NCI-H1436 treated with DMSO at 0.1 percent for 48 hours (cell line): ENCODE data around the gene GLIS1.

Source experiments
- DNase-seq: peaks from one replicate; lab custom pipeline; 2025; lab: John Stamatoyannopoulos, UW

GLIS1 gene

DNA sequence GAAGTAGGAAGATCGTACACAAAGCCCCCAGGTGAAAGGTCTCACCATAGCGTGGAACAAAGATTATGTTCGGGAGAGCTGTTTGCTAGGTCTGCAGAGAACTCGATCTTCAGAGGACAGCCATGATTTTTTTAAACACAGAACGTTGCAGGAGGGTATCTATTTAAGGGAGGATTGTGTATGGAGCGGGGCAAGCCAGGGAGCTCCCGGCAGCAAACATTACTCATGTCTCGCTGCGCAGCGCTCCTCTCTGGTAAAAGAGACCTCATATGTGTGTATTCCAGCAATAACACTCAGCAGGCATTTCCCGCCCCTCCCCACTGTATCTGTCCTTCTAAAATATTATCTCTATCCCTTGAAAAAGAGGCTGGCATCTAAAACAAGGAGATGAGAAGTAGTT lies 2.7 kb downstream of the GLIS1 start:
- DNase-seq, result no peak

DNA sequence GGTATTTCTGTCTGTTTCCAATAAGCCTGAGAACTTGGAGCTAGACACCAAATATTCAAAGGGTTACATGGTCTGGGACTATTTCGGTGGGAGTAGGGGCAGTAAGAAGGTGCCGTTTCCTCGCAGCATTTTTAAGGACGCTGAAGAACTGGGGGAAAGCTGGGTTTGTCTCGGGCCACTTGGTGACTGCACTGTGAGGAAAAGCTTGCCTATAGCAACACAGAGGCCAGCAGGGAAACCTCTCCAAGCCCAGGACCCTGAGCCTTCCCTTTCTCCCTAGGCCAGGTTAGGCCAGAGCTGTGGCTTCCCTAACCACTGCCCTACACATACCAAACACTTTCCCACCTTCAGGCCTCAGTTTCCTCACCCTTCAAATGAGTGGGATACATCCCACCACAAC lies 3.3 kb downstream of the GLIS1 start:
- no peak for DNase-seq

DNA sequence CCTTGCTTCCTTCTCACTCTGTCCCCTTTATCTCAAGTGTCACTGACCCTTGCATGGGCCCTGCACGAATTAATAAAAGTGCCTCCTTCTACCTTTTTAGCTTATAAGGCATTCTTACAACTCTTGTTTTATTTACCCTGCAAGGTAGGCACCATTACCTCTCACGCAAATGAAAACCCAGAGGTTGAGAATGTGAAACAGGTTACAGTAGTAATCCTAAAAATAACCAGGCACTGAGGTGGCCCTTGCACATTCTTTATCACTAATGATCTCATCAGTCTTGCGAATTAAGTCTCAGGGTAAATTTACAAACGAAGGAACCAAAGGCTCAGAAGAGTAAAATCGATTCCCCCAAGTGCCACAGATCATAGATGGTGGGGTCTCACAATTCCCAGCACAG lies 3.7 kb downstream of the GLIS1 start:
- DNase-seq, result no peak

DNA sequence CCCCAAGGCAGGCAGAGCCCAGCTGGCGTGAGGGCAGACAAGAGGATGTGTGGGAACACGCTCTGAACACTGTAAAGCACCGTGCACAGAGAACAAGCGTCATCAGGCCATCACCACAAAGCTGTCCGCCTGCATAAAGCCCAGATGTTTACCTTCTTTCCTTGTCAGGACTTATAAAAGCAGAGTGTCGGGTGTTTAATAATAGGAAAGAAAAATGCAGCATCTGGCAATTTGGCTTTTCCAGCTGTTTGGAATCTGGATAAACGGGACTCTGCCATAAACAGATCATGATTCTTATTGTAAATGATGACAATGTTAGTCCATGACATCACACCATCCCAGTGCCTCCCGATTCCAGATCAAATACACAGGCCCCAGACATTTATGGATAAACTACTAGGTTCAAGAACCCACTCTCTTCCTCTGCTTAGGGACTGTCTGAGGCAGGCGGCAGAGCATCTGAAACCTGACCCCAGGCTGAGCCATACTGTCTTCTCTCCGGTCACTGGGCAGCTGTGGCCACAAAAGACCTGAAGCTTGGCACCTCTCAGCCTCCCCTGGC lies 4.2 kb downstream of the GLIS1 start:
- no peak for DNase-seq

DNA sequence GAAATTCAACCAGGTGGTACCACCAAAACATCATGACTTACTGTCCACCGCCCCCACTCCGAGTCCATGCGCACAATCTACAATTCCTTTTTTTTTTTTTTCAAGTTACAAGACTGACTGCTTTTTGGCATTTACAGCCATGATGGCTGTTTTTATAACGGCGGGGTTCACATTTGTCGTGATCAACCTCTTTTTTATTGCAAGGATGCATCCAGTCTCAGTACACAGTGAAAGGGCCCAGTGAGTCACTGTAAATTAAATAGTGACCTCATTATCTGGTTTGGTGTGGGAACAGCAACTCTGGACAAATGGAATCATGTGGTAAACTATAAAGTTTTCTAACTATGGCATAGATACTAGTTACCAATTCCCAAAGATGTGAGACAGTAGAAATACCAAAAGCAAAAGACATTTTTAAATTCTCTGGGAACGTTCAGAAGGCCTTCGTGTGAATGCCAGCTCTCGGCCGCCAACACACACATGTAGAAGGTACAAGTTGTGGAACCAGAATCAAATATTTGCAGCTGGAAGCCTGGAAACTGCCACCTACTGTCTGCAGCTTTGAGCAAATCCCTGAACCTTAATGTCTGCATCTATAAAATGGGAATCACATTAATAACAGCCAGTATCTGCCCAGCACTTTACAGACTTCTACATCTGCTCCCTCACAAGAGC lies 4.9 kb downstream of the GLIS1 start:
- DNase-seq, result no peak

DNA sequence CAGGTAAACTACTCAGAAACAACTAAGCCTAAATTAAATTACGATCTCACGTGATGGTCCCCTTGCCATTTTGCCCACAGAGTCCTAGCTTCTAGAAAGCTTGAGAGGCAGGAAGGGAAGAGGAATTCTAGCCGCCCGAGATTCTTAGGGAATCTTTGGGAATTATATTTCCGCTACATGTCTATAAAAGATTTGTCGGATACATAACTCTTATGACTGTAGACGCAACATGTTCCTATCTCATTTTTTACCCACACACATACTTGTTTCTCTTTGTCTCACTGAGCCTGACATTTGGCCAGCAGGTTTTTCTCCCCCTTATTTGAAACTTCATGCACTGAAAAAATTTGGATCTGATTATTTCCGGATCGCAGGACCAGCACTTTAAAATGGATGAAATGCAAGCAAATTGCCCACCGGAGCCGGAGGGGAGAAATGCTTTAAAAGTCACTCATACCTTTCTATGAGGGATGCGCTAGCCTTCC lies 5.5 kb downstream of the GLIS1 start:
- DNase-seq, result no peak

DNA sequence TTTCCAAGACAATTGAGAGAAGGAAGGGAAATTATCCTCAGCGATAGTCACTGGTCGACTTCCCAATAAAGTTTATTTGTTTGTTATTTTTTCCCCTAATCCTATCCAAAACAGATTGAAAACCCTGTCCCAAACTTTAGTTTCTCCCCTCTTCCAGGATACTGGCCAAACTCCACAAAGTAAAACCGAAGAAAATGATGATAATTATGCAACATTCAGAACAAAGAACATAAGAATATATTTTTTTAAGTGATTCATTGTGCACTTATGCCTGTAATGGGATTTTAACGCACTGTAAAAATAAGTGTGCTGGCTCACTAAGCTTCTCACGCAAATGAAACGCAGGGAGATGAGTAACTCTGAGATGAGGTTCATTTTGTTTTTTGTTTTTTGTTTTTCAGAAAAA lies 6.0 kb downstream of the GLIS1 start:
- DNase-seq, result no peak

DNA sequence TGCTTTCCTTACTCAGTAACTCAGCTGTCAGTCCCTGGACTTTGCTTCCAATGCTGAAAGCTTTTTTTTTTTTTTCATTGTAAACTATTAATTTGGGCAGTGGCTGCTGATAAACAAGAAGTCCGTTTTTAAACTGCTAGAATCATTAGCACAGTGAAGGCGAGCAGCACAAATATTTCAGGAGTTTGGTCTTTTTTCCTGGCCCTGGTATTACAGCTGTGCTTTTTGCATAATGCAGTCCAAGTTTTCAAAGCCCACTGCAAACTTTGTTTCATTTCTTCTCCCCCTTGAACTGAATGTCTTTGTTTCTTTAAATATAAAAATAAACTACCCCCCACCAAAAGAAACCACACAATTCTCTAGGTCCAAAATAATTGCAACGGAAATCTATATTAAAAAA lies 6.6 kb downstream of the GLIS1 start:
- no peak for DNase-seq

DNA sequence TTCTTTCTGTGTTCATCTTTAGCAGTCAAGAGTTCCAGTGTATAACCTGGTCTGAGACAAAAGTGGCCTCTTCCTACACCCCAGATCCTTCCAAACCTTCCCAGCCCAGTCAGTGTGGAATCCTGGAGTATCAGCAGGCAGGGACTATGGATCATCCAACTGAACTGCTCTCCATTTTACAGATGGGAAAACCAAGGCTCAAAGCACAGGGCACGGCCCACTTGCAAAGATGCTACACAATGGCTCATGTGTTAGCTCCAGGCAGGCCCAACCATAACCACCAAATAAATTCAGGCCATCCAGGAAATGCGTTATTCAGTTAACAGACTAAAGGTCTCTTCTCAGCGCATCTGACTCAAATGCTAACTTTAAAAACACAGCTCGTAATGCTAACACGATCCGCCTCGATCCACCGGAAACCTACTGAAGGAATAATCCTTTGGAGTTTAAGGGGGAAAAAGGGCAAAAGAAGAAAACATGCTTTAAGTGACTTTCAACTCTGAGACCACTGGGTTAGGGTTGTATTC lies 7.1 kb downstream of the GLIS1 start:
- DNase-seq, result no peak

DNA sequence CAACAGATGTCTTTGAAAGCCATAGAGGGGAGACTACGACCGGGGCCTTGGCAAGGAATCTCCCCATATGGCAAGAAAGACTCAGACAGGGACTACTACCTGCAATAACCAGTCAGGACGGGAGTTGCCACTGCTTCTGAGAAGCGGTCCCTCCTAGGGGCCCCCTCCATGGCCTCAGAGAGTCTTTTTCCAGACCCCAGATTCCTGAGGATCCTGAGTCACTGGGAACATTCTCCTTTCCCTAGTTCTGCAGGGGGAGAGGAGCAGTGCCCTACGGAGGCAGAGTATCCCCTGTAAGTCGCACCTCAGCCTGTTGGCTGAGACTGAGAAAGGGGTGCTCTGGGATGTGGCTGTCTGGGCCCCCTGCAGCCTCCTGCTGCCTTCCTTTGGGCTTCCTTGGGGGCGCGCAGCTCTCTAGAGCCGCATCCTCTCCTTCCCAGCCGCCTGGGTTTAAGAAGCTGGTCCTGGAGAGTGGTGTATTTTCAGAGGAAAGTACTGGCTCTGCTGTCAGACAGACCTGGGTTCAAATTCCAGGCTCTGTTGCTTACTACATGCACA lies 7.8 kb downstream of the GLIS1 start:
- DNase-seq, result no peak

DNA sequence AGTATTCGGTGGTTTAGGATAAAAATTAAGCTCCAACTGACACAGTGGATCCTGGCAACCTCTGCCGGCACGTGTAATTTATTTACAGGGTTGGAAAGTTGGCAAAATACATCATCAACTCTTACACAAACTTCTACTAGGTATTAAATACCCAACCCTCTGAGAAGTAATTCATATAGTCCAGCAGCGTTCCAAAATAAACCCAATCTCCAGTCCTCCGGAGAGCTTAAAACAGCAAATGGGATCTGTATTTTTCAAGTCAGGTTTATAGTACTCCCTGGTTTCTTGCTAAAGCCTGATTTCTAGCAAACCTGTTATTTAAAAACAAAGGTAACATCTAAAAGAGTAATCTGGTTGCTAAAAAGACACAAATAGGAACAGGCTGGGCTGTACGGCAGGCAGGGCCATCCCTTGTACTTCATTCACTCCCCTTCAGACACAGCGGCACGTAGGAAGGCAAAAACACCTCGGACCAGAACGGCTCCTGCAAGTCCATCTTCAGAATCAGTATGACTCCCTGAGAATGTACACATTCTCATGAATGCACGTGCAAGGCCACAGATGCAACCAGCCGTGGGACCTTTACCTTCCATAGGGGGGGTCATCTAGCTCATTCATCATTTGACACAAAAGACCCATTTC lies 8.6 kb downstream of the GLIS1 start:
- no peak for DNase-seq

DNA sequence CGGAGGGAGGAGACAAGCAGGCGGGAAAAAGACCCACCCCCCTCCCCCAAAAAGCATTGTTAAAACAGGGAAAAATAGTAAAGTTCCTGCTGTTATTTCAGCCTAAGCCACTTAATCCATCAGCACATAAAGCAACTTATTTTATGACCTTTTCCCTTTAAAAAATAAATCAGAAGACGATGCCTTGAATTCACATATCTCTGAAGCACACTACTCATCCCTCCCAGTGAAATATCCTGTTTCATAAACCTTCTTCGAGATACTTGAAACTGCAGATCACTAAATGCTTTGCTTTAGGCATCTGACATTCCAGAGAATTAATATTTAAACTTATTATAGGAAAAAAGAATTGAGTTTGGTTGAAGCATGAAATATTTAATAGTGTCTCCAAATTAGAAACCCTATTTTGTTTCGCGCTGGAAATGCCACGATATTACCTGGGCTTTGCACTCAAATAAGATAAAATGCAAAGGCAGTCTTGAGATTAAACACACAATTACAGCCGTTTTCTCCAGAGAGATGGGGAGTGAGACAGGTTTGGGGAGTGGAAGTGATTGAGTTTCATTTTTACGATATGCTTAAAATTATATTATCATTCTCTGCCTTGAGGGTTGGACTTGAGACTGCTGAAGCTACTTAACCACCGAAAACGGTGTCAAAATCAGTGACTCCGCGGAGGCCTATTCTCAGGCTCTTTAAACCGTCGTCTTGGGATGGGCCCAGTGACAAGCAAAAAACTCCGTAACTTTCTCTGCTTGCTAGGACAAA lies 9.3 kb downstream of the GLIS1 start:
- DNase-seq, result no peak

DNA sequence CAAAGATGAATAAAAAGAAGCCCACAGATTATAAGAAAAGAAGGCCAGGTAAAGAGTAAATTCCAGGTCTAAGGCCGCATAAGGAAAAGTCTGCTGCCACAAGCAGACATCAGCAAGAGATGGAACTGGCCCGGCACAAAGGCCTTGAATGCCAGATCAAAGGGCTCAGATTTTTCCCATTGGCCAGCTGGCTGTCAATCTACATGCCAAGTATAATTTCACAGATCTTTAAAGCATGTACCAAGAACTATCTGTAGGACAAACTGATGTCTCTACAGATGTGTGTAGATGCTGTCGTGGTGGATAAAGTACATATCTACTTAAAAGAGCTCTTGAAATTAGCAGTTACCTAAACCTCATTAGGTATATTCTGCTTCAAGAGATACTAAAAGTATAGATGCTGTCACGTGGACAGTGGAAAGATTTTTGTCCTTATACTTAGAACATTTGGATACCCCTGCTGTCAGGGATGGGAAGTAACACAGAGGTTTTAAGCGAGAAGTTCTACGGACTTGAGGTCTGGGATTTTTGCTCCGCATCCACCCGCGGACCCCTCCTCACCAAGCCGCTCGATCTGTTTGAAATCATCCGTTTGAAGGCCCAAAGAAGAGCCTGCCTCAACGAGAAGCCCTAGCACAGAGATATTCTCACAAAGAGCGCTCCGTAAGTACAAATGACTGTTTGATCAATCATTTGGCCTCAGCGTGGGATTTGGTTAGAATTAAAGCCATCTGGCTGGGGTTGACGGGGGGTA lies 10.1 kb downstream of the GLIS1 start:
- no peak for DNase-seq

DNA sequence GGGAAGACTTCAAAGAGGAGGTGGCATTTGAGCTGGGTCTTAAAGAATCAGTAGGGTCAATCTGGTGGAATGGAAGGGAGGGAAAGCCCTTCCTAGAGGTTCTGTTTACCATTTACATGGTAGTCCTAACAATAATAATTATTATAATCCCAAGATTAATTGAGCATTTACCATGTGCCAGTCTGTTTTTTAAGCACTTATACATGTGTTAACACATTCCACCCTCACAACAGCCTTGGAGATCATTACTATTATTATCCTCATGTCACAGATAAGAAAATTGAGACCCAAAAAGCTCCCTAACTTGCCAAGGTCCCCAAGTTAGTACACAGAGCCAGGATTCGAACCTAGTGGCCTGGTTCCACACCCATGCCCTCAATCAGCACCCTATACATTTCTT lies 10.8 kb downstream of the GLIS1 start:
- no peak for DNase-seq

DNA sequence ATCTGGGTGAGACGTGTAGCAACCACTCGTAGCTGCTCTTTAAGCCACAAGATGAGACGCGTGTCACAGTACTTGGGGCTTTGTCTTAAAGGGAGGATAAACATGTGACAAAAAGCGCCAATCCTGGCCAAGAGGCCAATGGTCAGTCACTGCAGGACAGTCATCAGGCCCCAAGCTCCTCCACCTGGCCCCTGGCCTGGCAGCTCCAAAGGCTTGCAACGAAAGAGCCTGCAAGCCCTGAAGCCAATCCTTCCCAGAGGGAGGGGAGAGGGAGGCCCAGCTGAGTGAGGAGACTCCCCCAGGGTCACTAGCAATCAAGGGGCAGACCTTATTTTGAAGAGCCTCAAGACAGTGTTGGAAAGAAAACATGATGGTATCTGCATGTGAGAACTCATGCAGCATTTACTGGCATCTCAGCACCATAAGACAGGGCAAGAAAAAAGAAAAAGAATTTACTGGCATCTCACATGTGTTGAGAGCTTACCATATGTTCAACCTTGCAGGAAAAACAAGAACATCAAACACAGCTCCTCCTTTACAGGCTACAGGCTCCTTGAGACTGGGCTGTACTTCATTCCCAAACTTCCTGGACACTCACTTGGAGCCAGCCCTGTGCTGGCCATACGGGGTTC lies 11.4 kb downstream of the GLIS1 start:
- no peak for DNase-seq

DNA sequence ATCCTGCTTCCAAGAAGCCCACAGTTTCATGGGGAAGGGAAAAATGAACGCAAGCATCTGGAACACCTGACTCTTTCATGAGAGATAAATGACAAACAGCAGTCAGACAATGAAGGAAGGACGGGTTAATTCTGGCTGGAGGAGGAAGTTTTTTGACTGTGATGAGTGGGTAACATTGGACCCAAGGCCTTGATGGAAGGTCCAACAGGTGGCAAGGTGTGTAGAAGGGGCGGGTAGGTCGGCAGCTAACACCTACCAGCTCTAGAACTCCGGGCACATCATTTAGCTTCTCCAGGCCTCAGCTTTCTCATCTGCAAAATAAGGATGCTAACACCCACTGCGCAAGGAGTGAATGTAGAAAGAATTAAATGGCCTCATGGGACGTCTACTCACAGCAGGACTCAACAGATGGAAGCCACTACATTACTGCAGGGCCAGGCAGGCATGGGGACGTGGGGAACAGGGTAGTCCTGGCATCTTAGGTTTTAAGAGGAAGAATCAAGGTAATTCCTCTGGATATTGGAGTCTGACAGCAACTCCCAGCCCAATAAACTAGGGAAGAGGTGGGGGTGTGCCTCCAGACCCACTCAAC lies 12.9 kb downstream of the GLIS1 start:
- no peak for DNase-seq

DNA sequence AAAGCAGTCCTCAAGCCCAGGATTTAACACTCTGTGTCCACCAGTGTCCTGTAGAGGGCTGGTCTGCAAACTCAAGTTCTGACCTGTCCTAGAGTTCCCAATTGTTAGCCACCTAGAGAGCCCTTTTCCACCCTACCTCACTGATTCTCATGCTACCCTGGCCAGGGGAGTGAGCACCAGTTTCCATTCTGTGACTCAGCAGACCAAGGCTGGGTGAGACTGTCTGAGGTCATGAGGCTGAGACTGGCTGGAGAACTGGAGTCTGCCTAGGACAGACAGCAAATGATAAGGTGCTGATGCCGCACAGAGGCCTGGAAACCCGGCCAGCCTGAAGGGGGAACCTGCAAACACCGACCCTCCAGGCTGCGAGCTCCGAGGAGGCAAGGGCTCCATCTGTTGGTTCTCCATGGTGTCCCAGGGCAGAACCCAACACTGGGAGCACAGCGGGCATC lies 13.7 kb downstream of the GLIS1 start:
- DNase-seq, result no peak

DNA sequence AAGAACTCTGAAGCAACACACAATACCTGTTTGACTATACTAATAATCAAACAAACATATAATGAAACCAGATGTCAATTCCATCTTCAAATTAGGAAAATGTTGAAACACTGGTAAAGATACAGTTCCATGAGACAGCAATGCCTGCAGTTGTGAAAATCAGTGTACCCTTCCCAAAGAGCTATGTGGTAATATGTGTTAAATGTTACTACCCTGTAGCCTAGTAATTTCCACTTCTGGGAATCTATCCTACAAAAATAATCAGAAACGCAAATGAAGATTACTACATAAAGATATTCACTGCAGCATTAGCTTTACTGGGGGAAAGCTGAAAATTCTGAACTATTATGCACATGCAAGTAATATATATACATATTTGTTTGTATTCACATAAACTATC lies 16.9 kb downstream of the GLIS1 start:
- DNase-seq, result no peak

DNA sequence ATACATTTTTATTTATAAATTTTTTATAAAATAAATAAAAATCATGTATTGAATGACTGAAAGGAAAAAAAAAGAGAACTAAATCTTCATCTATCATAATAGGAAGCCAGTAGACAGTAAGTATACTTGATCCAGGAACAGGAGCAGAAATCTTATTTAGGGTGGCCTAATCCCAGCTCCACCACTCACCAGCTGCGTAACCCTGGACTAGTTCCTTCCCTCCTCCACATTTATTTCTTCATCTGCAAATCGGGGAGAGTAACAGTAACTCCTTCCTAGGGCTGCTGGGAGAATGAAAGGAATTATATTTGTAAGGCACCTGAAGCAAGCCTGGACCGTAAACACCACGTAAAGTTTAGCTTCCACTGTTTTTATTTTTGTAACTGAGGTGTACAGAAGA lies 17.9 kb downstream of the GLIS1 start:
- DNase-seq, result no peak

DNA sequence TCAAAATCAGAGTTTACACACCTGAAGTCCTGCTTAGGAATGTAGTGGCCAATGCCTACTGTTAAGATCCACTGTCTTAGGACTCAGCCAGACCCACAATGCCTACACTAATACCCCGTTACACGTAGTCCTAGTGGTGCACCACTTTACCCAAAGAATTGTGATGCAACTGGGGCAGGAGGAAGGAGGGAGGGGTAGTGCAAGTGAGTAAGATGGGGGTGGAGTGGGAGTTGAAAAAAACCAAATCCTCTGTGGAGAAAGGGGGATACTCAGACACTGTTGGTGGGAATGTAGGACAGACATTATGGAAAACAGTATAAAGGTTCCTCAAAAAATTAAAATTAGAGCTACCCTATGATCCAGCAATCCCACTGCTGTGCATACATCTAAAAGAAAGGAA lies 19.5 kb downstream of the GLIS1 start:
- DNase-seq, result no peak

DNA sequence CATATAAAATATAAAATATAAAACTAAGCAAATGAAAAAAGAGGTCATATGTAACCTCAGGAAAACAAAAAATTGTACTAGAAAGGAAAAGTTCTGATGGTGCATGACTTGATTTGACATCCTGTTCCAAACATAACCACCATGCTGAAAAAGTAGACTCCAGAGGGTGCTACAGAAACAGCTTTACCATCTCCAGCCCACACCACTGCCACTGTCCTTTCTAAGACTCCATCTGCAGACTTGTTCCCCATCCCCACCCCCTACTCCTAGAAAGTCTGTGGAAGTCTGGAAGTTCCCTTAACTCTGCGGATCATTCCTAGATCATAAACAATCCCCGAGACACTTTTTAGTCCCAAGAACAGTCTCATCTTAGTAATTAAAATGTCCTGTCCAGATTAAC lies 20.5 kb downstream of the GLIS1 start:
- DNase-seq, result no peak
